BJ (cell line): Measurements from ENCODE around the gene ATP8A1. TPM values are rescaled to one million over a fixed set of nuclear protein-coding genes. Genes with fewer than 3 reads are reported as not detected.

ENCODE experiments used
- CTCF ChIA-PET: fragments of 350-600 bp; formaldehyde crosslinking; extraction: SDS; loops from one replicate; lab custom pipeline; 2021; ENCODE audit warnings: antibody characterized with exemption, inconsistent platforms; lab: Yijun Ruan, JAX
- POLR2A ChIA-PET: fragments of 300-600 bp; sonication (Branson Sonifier 250); formaldehyde crosslinking; extraction: SDS; loops from one replicate; lab custom pipeline; 2021; ENCODE audit warnings: antibody characterized with exemption; lab: Charles Lee
- DNase-seq: peaks from one replicate; pipeline ENCODE4 v3.0.0-alpha.2; 2011; ENCODE audit warnings: low read depth
- H3K27me3 ChIP-seq: 2 replicates; pipeline ENCODE4 v1.6.0; 2011; ENCODE audit warnings: low read length; ENCODE audit not compliant: control insufficient read depth, insufficient read depth
- H3K36me3 ChIP-seq: 2 replicates; pipeline ENCODE4 v1.5.1; 2011; ENCODE audit warnings: low read length; ENCODE audit not compliant: control insufficient read depth, insufficient read depth
- H3K4me3 ChIP-seq: 2 replicates; pipeline ENCODE4 v1.5.1; 2011; ENCODE audit warnings: low read depth, mild to moderate bottlenecking, control low read depth, low read length
- CTCF ChIP-seq: IDR thresholded peaks from 2 replicates; pipeline ENCODE4 v1.5.1; 2011; ENCODE audit warnings: low read depth, mild to moderate bottlenecking, control low read depth, inconsistent platforms, low read length, moderate library complexity; ENCODE audit not compliant: insufficient read depth
- polyA plus RNA-seq: library from polyadenylated mRNA; depleted of rRNA; stranded (reverse); fragments of >200 nt; gene quantifications from 2 replicates; pipeline ENCODE4 v1.2.3, GENCODE V29; 2011

The ATP8A1 gene
- polyA plus RNA-seq, 1 experiment = 0.02 TPM

GRCh38 chr4:42398871-42399331, 258.0 kb downstream of the ATP8A1 start:
- ChIA-PET CTCF (no interaction called here), POLR2A (no interaction called here)
- DNase-seq = no peak
- no peak for TF ChIP-seq CTCF
- Histone ChIP-seq H3K4me3 (no peak overlapping the region), H3K36me3 (no peaks in the 10 kb centered on the region), H3K27me3 (peaks cover 34% of the 10 kb centered on the region)

GRCh38 chr4:42398171-42398870, 258.6 kb downstream of the ATP8A1 start:
- Histone ChIP-seq H3K27me3 (peaks cover 34% of the 10 kb centered on the region), H3K36me3 (no peaks in the 10 kb centered on the region), H3K4me3 (no peak overlapping the region)
- DNase-seq = no peak
- TF ChIP-seq CTCF = no peak
- ChIA-PET CTCF (no interaction called here), POLR2A (no interaction called here)

GRCh38 chr4:42397635-42398170, 259.2 kb downstream of the ATP8A1 start:
- TF ChIP-seq CTCF = no peak
- POLR2A ChIA-PET = no interaction called here
- Histone ChIP-seq H3K36me3 (no peaks in the 10 kb centered on the region), H3K4me3 (no peak overlapping the region), H3K27me3 (peaks cover 34% of the 10 kb centered on the region)
- CTCF ChIA-PET = no interaction called here
- no peak for DNase-seq

- DNase-seq = no peak
- Histone ChIP-seq H3K36me3 (no peaks in the 10 kb centered on the region), H3K27me3 (peaks cover 34% of the 10 kb centered on the region), H3K4me3 (no peak within 1 kb of the TSS; the same call in 1 of the 2 replicates)
- POLR2A ChIA-PET = no interaction called here
- TF ChIP-seq CTCF = no peak
- CTCF ChIA-PET = no interaction called here
Observed at GRCh38 chr4:42396752-42397634, 259.9 kb downstream of the ATP8A1 start, which contains the start of gene SHISA3. TSS of gene SHISA3 (plus strand) at chr4:42397488. CDS start at chr4:42398057, 569 bp downstream.

GRCh38 chr4:42396361-42396751, 260.5 kb downstream of the ATP8A1 start:
- Histone ChIP-seq H3K4me3 (no peak overlapping the region), H3K27me3 (peaks cover 34% of the 10 kb centered on the region), H3K36me3 (no peaks in the 10 kb centered on the region)
- no peak for TF ChIP-seq CTCF
- ChIA-PET POLR2A (no interaction called here), CTCF (no interaction called here)
- no peak for DNase-seq
